HCT116 (cell line): ENCODE measurements around the gene FNDC11. TPM values are rescaled to one million over a fixed set of nuclear protein-coding genes. Genes with fewer than 3 reads are reported as not detected.

ENCODE experiments used
- ATAC-seq: fragments of 200-7000 bp; cut with Tn5 transposase; 2 replicates; pipeline ENCODE4 v1.9.1; 2020; ENCODE audit warnings: mild to moderate bottlenecking, moderate library complexity
- BruUV-seq: library from RNA; stranded (reverse); fragments of 400-500 nt; replicated peaks from 2 replicates; lab custom pipeline; 2021; lab: Mats Ljungman, UMichigan
- CTCF ChIA-PET: fragments of 300-600 bp; sonication (Branson Sonifier 250); formaldehyde crosslinking; loops from one replicate; lab custom pipeline; 2021; ENCODE audit warnings: antibody characterized with exemption; lab: Charles Lee
- POLR2A ChIA-PET: fragments of 300-600, 350-600 bp; sonication (Branson Sonifier 250); formaldehyde crosslinking; loops from one replicate; lab custom pipeline; 2021; ENCODE audit warnings: antibody characterized with exemption; lab: Charles Lee
- RAD21 ChIA-PET, 2 experiments: fragments of 300-600 bp; sonication (Branson Sonifier 250); formaldehyde crosslinking; loops; one replicate each; lab custom pipeline; 2023; ENCODE audit warnings: low total read pairs in 2 of 2; ENCODE audit not compliant: uncharacterized antibody in 2 of 2, unreplicated experiment in 2 of 2, low non-redundant PET in 1 of 2; lab: Charles Lee
- DNase-seq: peaks from one replicate; pipeline ENCODE4 v3.0.0-alpha.2; 2010; ENCODE audit warnings: low read depth, low spot score
- H2AFZ ChIP-seq: fragments of 200-600 bp; shearing (Covaris generic), sonication (generic); 2 replicates; pipeline ENCODE4 v1.6.1; 2017; ENCODE audit warnings: low read depth, mixed run types, mixed read lengths, antibody characterized with exemption, low read length; ENCODE audit not compliant: poor library complexity, severe bottlenecking
- H3K27ac ChIP-seq: 2 replicates; pipeline ENCODE4 v1.5.1; 2012; ENCODE audit warnings: low read depth, low read length
- H3K27me3 ChIP-seq: fragments of 200-600 bp; sonication (generic); 2 replicates; pipeline ENCODE4 v1.6.1; 2016; ENCODE audit warnings: mixed run types, low read length, mixed read lengths; ENCODE audit not compliant: insufficient read depth
- H3K36me3 ChIP-seq, 2 experiments: fragments of 200-500 bp in 1 of 2; fragments of 200-600 bp in 1 of 2; sonication (Bioruptor generic) in 1 of 2; sonication (generic) in 1 of 2; 2 replicates each; pipeline versions ENCODE4 v1.5.1 to v1.6.1; 2014 to 2016; ENCODE audit warnings: low read length in 2 of 2, inconsistent platforms in 1 of 2, mixed read lengths in 1 of 2, mixed run types in 1 of 2; ENCODE audit not compliant: insufficient read depth in 2 of 2, control insufficient read depth in 1 of 2
- H3K4me1 ChIP-seq, 2 experiments: fragments of 200-600 bp in 1 of 2; sonication (generic) in 1 of 2; 2 replicates each; pipeline versions ENCODE4 v1.5.1 to v1.6.1; 2012 to 2017; ENCODE audit warnings: low read length in 2 of 2, inconsistent platforms in 1 of 2, mild to moderate bottlenecking in 1 of 2, mixed read lengths in 1 of 2, mixed run types in 1 of 2, moderate library complexity in 1 of 2; ENCODE audit not compliant: insufficient read depth in 2 of 2, control insufficient read depth in 1 of 2
- H3K4me2 ChIP-seq: fragments of 200-600 bp; sonication (generic); 2 replicates; pipeline ENCODE4 v1.6.1; 2017; ENCODE audit warnings: mixed run types, low read length, mixed read lengths
- H3K4me3 ChIP-seq, 2 experiments: fragments of 200-600 bp in 1 of 2; sonication (generic) in 1 of 2; replicated peaks in 1 of 2; 2 replicates each; pipeline ENCODE4 v1.5.1; 2011 to 2016; ENCODE audit warnings: low read length in 2 of 2, control low read depth in 1 of 2, low read depth in 1 of 2, mild to moderate bottlenecking in 1 of 2, mixed read lengths in 1 of 2, mixed run types in 1 of 2
- H3K79me2 ChIP-seq: fragments of 200-600 bp; sonication (generic); 2 replicates; pipeline ENCODE4 v1.6.1; 2017; ENCODE audit warnings: mild to moderate bottlenecking, mixed run types, low read length, moderate library complexity, mixed read lengths; ENCODE audit not compliant: insufficient read depth
- H3K9ac ChIP-seq: fragments of 200-600 bp; sonication (generic); 2 replicates; pipeline ENCODE4 v1.6.1; 2016; ENCODE audit warnings: low read length, mixed read lengths
- H3K9me2 ChIP-seq: fragments of 200-600 bp; sonication (generic), shearing (Covaris generic); 2 replicates; pipeline ENCODE4 v1.6.1; 2017; ENCODE audit warnings: mixed run types, mild to moderate bottlenecking, moderate library complexity; ENCODE audit not compliant: insufficient read depth
- H3K9me3 ChIP-seq, 2 experiments: fragments of 200-500 bp in 1 of 2; fragments of 200-600 bp in 1 of 2; sonication (Bioruptor generic) in 1 of 2; sonication (generic) in 1 of 2; 2 replicates each; pipeline ENCODE4 v1.6.1; 2014 to 2017; ENCODE audit warnings: low read length in 2 of 2, mixed read lengths in 2 of 2, inconsistent platforms in 1 of 2, low read depth in 1 of 2, mild to moderate bottlenecking in 1 of 2, mixed run types in 1 of 2, moderate library complexity in 1 of 2; ENCODE audit not compliant: control insufficient read depth in 1 of 2, insufficient read depth in 1 of 2
- H4K20me1 ChIP-seq: fragments of 200-600 bp; sonication (generic), shearing (Covaris generic); 2 replicates; pipeline ENCODE4 v1.6.1; 2017; ENCODE audit warnings: mixed run types, mild to moderate bottlenecking, moderate library complexity; ENCODE audit not compliant: insufficient read depth
- ATF3 ChIP-seq: IDR thresholded peaks from 2 replicates; pipeline ENCODE4 v1.6.1; 2012
- CTCF ChIP-seq, 3 experiments: fragments of 200-600 bp in 1 of 3; sonication (generic) in 1 of 3; IDR thresholded peaks in 2 of 3; conservative IDR thresholded peaks in 1 of 3; 2 replicates each; pipeline ENCODE4 v1.5.1; 2012 to 2017; ENCODE audit warnings: low read depth in 2 of 3, low read length in 2 of 3, antibody characterized with exemption in 1 of 3, borderline replicate concordance in 1 of 3, control low read depth in 1 of 3, mild to moderate bottlenecking in 1 of 3, mixed read lengths in 1 of 3, mixed run types in 1 of 3, moderate library complexity in 1 of 3; ENCODE audit not compliant: insufficient read depth in 1 of 3
- EGR1 ChIP-seq: IDR thresholded peaks from 2 replicates; pipeline ENCODE4 v1.6.1; 2012; ENCODE audit warnings: low read depth
- FOSL1 ChIP-seq: IDR thresholded peaks from 2 replicates; pipeline ENCODE4 v1.6.1; 2012; ENCODE audit warnings: low read depth
- POLR2A ChIP-seq: IDR thresholded peaks from 2 replicates; pipeline ENCODE4 v1.7.0; 2011; ENCODE audit warnings: borderline replicate concordance; ENCODE audit not compliant: insufficient read depth, insufficient read length; ENCODE audit errors: extremely low read depth
- RAD21 ChIP-seq: IDR thresholded peaks from 2 replicates; pipeline ENCODE4 v1.6.1; 2012; ENCODE audit warnings: low read depth, mild to moderate bottlenecking
- REST ChIP-seq: IDR thresholded peaks from 2 replicates; pipeline ENCODE4 v1.6.1; 2012; ENCODE audit warnings: low read depth
- SIN3A ChIP-seq: IDR thresholded peaks from 2 replicates; pipeline ENCODE4 v1.6.1; 2012; ENCODE audit warnings: low read depth
- SRF ChIP-seq: IDR thresholded peaks from 2 replicates; pipeline ENCODE4 v1.6.1; 2012; ENCODE audit warnings: low read depth
- intact Hi-C: fragments of 100-400 bp; cut with micrococcal nuclease; formaldehyde crosslinking; loops from 2 replicates; pipeline ENCODE4 v1.10.0; 2022
- total RNA-seq: library from RNA; stranded (reverse); gene quantifications from one replicate; pipeline ENCODE4 v1.2.1, GENCODE V29; 2021; ENCODE audit not compliant: unreplicated experiment
- TF ChIP-seq, protein P1 (sequence below): IDR thresholded peaks from 2 replicates; pipeline ENCODE4 v1.6.1; 2012

Gene FNDC11
- total RNA-seq, 1 experiment from 2014 or later: 5.5 TPM

GRCh38 chr20:63577317-63577894 is 23.4 kb downstream of the FNDC11 start:
- H3K4me2 ChIP-seq: no peak overlapping the region
- ChIA-PET POLR2A (no interaction called here), CTCF (no interaction called here), RAD21 (no interaction called here)
- BruUV-seq: no TSS peak
- H3K9me3 ChIP-seq: no peaks in the 10 kb centered on the region
- no peaks in the 10 kb centered on the region for H4K20me1 ChIP-seq
- H3K9me2 ChIP-seq: no peaks in the 10 kb centered on the region
- H3K79me2 ChIP-seq: peaks cover 4% of the 10 kb centered on the region; the same call in 1 of the 2 replicates
- H3K36me3 ChIP-seq: no peaks in the 10 kb centered on the region
- TF ChIP-seq REST (no peak), SIN3A (no peak)
- peaks cover 12 to 35% of the 10 kb centered on the region in 2 experiments for H3K4me1 ChIP-seq
- no peak overlapping the region for H3K4me3 ChIP-seq
- H2AFZ ChIP-seq: no peak overlapping the region
- DNase-seq (no peak), ATAC-seq (no peak)
- no peak overlapping the region for H3K9ac ChIP-seq
- H3K27me3 ChIP-seq: no peaks in the 10 kb centered on the region
- no peak overlapping the region for H3K27ac ChIP-seq
- intact Hi-C loops: loop anchor here (10.0 kb wide), 1 partner anchor 47 kb away; the partner anchor contains the start of gene GMEB2

- no peak overlapping the region for H3K9ac ChIP-seq
- H3K4me3 ChIP-seq: no peak overlapping the region
- H3K9me2 ChIP-seq: no peaks in the 10 kb centered on the region
- no peak overlapping the region for H3K4me2 ChIP-seq
- H2AFZ ChIP-seq: no peak overlapping the region
- peaks cover 10 to 29% of the 10 kb centered on the region in 2 experiments for H3K4me1 ChIP-seq
- no peak overlapping the region for H3K27ac ChIP-seq
- no peaks in the 10 kb centered on the region for H3K36me3 ChIP-seq
- no peak for DNase-seq
- intact Hi-C loops: loop anchor here (10.0 kb wide), 1 partner anchor 46 kb away; the partner anchor contains the start of gene GMEB2
- POLR2A ChIA-PET: no interaction called here
- RAD21 ChIA-PET: no interaction called here
- no peaks in the 10 kb centered on the region for H3K9me3 ChIP-seq
- no peak for ATAC-seq
- H3K79me2 ChIP-seq: peaks cover 4% of the 10 kb centered on the region; the same call in 1 of the 2 replicates
- no peaks in the 10 kb centered on the region for H3K27me3 ChIP-seq
- CTCF ChIA-PET: no interaction called here
- no TSS peak for BruUV-seq
- H4K20me1 ChIP-seq: no peaks in the 10 kb centered on the region
- no peak for TF ChIP-seq ATF3
- no peak for TF ChIP-seq CTCF (IDR thresholded peaks at IDR 0.05 in 2 of 3, conservative IDR thresholded peaks at IDR 0.05 in 1 of 3; ENCODE audit: borderline replicate concordance in 1 of 3, insufficient read depth in 1 of 3, low read depth in 2 of 3, low read length in 2 of 3)
- TF ChIP-seq SIN3A: no peak
- TF ChIP-seq RAD21: no peak
- no peak for TF ChIP-seq FOSL1
- TF ChIP-seq, protein P1, sequence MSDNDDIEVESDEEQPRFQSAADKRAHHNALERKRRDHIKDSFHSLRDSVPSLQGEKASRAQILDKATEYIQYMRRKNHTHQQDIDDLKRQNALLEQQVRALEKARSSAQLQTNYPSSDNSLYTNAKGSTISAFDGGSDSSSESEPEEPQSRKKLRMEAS: no peak
- TF ChIP-seq POLR2A: no peak
- TF ChIP-seq EGR1: no peak
- no peak for TF ChIP-seq SRF
Measured at GRCh38 chr20:63578224-63579016, 24.5 kb downstream of the FNDC11 start.
